Measurements from ENCODE around the gene BBS9. TPM values are rescaled to one million over a fixed set of nuclear protein-coding genes. Genes with fewer than 3 reads are reported as not detected.

The BBS9 gene
- total and polyA plus RNA-seq, 2 donors (not counting 3 experiments of a cell fraction or from before 2014, with no cell fraction given): 5.7 to 17.4 TPM

DNA sequence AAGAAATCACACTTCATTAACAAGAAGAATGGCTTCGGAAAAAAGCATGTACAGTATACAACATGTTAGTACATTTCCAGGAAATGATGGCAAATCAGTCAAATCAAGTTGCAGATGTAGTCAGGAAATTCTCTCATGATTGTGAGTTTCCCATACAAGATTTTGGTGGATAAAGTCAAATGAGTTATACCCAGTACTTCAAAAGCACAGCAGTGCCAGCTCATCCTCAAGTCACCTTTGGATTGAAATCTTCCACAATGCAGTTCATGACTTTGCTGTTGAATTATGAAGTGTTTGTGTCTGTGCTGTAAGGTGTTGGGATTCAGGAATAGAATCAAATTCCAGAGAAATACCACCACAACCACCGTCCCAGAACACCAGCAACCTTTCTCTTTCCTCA lies 474.7 kb downstream of the BBS9 start:
- H3K9ac ChIP-seq (replicated peaks; ENCODE audit: extremely low read depth, insufficient read depth, low read length): no peak overlapping the region
- H3K4me3 ChIP-seq (replicated peaks in 1 of 3; ENCODE audit: insufficient read depth in 1 of 3, low read depth in 1 of 3, low read length in 3 of 3): no peak overlapping the region
- H3K9me1 ChIP-seq (replicated peaks; ENCODE audit: control insufficient read depth, extremely low read depth, insufficient read depth, low read length): no peaks in the 10 kb centered on the region
- ChIA-PET POLR2A (no interaction called here), CTCF (interaction anchor here (1.2 to 1.3 kb wide), 2 partner anchors 9 to 12 kb away, joined by 3 to 4 read pairs; no protein-coding TSS in a partner anchor)
- BruUV-seq (replicated peaks): no TSS peak
- H3K27ac ChIP-seq (ENCODE audit: insufficient read depth, low read depth, low read length): no peak overlapping the region
- FAIRE-seq (peak; percentile 58), DNase-seq (ENCODE audit: low read depth, low spot score) (peak; percentile 56)
- H4K20me1 ChIP-seq (replicated peaks; ENCODE audit: control insufficient read depth, extremely low read depth, insufficient read depth, low read length): no peaks in the 10 kb centered on the region
- H2AFZ ChIP-seq (ENCODE audit: low read depth, low read length): peak overlapping the region; percentile 3
- intact Hi-C loops (cut with micrococcal nuclease) (no loop called here), dilution Hi-C loops (cut with MboI; ENCODE audit: extremely low pct_ligation_motif_present, low sequenced_read_pairs) (no loop called here)
- H3K36me3 ChIP-seq (ENCODE audit: control insufficient read depth in 2 of 2, extremely low read depth in 1 of 2, insufficient read depth in 2 of 2, low read length in 2 of 2): no peaks in the 10 kb centered on the region
- peaks cover 15% of the 10 kb centered on the region for H3K4me1 ChIP-seq (ENCODE audit: control insufficient read depth, extremely low read depth, insufficient read depth, low read length)
- no peaks in the 10 kb centered on the region for H3K27me3 ChIP-seq (ENCODE audit: control insufficient read depth in 2 of 2, insufficient read depth in 2 of 2, low read length in 2 of 2)
- no peaks in the 10 kb centered on the region for H3K9me3 ChIP-seq (replicated peaks; ENCODE audit: control insufficient read depth, insufficient read depth, low read length)
- TF ChIP-seq MYC (IDR thresholded peaks at IDR 0.05; ENCODE audit: low read depth, low read length): no peak
- no peak for TF ChIP-seq JUN (IDR thresholded peaks at IDR 0.05; ENCODE audit: borderline replicate concordance, insufficient read depth, insufficient read length, low read depth)
- no peak for TF ChIP-seq POLR2A (IDR thresholded peaks at IDR 0.05; ENCODE audit: low read depth, low read length)
- TF ChIP-seq, protein P1, sequence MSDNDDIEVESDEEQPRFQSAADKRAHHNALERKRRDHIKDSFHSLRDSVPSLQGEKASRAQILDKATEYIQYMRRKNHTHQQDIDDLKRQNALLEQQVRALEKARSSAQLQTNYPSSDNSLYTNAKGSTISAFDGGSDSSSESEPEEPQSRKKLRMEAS (IDR thresholded peaks at IDR 0.05; ENCODE audit: insufficient read depth, insufficient read length): no peak
- TF ChIP-seq GATA2 (IDR thresholded peaks at IDR 0.05; ENCODE audit: insufficient read depth, insufficient read length, low read depth, low read length): peak; percentile 96
- TF ChIP-seq POLR2AphosphoS5 (IDR thresholded peaks at IDR 0.05; ENCODE audit: insufficient read depth, low read depth, low read length): no peak
- peak; percentile 86 for TF ChIP-seq FOS (IDR thresholded peaks at IDR 0.05; ENCODE audit: borderline replicate concordance, insufficient read depth, low read length)
- TF ChIP-seq, protein P2, sequence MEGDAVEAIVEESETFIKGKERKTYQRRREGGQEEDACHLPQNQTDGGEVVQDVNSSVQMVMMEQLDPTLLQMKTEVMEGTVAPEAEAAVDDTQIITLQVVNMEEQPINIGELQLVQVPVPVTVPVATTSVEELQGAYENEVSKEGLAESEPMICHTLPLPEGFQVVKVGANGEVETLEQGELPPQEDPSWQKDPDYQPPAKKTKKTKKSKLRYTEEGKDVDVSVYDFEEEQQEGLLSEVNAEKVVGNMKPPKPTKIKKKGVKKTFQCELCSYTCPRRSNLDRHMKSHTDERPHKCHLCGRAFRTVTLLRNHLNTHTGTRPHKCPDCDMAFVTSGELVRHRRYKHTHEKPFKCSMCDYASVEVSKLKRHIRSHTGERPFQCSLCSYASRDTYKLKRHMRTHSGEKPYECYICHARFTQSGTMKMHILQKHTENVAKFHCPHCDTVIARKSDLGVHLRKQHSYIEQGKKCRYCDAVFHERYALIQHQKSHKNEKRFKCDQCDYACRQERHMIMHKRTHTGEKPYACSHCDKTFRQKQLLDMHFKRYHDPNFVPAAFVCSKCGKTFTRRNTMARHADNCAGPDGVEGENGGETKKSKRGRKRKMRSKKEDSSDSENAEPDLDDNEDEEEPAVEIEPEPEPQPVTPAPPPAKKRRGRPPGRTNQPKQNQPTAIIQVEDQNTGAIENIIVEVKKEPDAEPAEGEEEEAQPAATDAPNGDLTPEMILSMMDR (IDR thresholded peaks at IDR 0.05; ENCODE audit: extremely low read depth in 1 of 2, insufficient read depth in 1 of 2, low read depth in 1 of 2, low read length in 2 of 2): no peak
- TF ChIP-seq EZH2 (IDR thresholded peaks at IDR 0.05; ENCODE audit: borderline replicate concordance, low read depth, low read length, severe bottlenecking): no peak
- no peak overlapping the region for H3K4me2 ChIP-seq (ENCODE audit: insufficient read depth, low read length)
- no peaks in the 10 kb centered on the region for H3K79me2 ChIP-seq (ENCODE audit: control insufficient read depth, insufficient read depth, low read length)

All from endothelial cell of umbilical vein (primary cell).